Skeletal muscle satellite cell (primary cell): ENCODE data around the gene DDX4.

ENCODE experiments used
- H3K27me3 ChIP-seq: 2 replicates; pipeline ENCODE4 v1.7.0; 2013; ENCODE audit warnings: low read length; ENCODE audit not compliant: control insufficient read depth, insufficient read depth
- H3K36me3 ChIP-seq: 2 replicates; pipeline ENCODE4 v1.7.0; 2013; ENCODE audit warnings: mild to moderate bottlenecking, control low read depth, low read length; ENCODE audit not compliant: insufficient read depth
- H3K4me1 ChIP-seq: 2 replicates; pipeline ENCODE4 v1.7.0; 2013; ENCODE audit warnings: low read length; ENCODE audit not compliant: control insufficient read depth, insufficient read depth
- H3K4me2 ChIP-seq: 2 replicates; pipeline ENCODE4 v1.7.0; 2013; ENCODE audit warnings: mild to moderate bottlenecking, low read length
- H3K4me3 ChIP-seq: 2 replicates; pipeline ENCODE4 v1.7.0; 2013; ENCODE audit warnings: low read length
- H3K9ac ChIP-seq: 2 replicates; pipeline ENCODE4 v1.7.0; 2013; ENCODE audit warnings: mild to moderate bottlenecking, low read depth, low read length, moderate library complexity
- H3K9me3 ChIP-seq: replicated peaks from 2 replicates; pipeline ENCODE4 v1.7.0; 2013; ENCODE audit warnings: mild to moderate bottlenecking, control low read depth, low read length

The DDX4 gene

DNA sequence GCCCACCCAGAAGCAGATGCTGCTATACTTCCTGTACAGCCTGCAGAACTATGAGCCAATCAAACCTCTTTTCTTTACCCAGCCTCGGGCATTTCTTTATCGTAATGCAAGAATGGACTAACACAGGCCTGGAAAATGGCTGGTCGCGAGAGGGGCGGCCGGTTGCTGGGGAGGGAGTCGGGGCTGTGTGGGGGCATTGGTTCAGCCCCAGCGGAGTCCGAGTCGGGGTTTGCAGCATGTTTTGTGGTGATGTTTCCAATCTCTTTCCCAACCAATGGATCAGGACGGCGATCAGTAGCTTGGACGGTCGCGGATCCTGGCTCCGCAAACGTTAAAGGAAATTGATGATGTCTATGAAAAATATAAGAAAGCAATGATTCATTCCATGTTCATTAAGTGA lies 94.6 kb downstream of the DDX4 start:
- no peak overlapping the region for H3K9ac ChIP-seq
- H3K27me3 ChIP-seq: no peaks in the 10 kb centered on the region
- H3K36me3 ChIP-seq: no peaks in the 10 kb centered on the region

DNA sequence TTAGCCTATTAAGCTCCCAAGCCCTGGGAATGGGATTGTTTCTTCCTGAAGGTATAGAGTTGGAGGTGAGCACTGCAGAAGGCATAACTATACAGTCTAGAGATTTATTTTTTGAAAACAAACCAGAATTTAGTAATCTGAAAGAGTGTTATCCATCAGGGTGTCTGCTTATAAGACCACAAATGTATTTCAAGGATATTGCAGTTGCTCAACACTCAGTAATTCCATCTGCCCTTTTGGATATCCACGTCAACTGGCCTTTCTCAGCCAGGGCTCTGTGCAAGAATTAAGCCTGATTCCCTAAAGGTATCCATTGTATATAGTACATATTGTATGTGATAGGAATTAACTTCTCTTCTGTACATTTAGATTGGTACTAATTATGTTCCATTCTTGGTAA lies 98.3 kb downstream of the DDX4 start:
- Histone ChIP-seq H3K9ac (no peak overlapping the region), H3K9me3 (no peaks in the 10 kb centered on the region), H3K4me3 (no peak overlapping the region), H3K4me1 (no peaks in the 10 kb centered on the region), H3K4me2 (no peak overlapping the region), H3K36me3 (no peaks in the 10 kb centered on the region), H3K27me3 (no peaks in the 10 kb centered on the region)

More for the DNA sequence above, 94.6 kb downstream of the DDX4 start:
- Histone ChIP-seq H3K4me1 (no peaks in the 10 kb centered on the region), H3K4me2 (no peak overlapping the region), H3K4me3 (no peak overlapping the region), H3K9me3 (no peaks in the 10 kb centered on the region)

DNA sequence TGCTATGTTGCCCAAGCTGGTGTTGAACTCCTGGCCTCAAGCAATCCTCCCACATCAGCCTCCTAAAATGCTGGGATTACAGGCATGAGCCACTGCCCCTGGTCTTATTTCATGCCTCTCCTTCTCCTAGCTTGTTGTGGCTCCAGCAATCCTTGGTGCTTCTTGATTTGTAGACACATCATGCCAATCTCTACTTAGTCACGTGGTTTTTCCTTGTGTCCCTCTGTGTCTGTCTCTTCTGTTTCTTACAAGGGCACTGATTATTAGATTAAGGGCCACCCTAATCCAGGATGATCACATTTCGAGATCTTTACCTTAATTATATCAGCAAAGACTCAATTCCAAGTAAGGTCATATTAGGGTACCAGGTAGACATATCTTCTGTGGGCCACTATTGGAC lies 104.1 kb downstream of the DDX4 start:
- Histone ChIP-seq H3K36me3 (no peaks in the 10 kb centered on the region), H3K9me3 (no peaks in the 10 kb centered on the region), H3K4me3 (no peak overlapping the region), H3K9ac (no peak overlapping the region), H3K4me1 (no peaks in the 10 kb centered on the region), H3K27me3 (no peaks in the 10 kb centered on the region), H3K4me2 (no peak overlapping the region)

DNA sequence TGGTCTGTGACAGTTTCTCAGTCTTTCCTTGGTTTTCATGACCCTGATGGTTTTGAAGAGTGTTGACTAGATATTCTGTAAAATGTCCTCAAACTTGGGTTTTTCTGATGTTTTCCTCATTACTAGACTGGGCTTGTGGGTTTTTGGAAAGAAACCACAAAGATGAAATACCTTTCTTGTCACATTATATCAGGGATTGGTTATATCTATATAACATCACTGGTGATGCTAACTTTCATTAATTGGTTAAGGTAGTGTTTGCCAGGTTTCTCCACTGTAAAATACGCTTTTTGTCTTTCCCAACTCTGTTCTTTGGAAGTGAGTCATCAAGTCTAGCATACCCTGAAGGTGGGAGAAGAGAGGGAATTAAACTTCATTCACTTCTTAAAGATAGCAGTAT lies 110.0 kb downstream of the DDX4 start:
- no peak overlapping the region for H3K4me2 ChIP-seq
- no peak overlapping the region for H3K9ac ChIP-seq
- H3K36me3 ChIP-seq: no peaks in the 10 kb centered on the region
- no peaks in the 10 kb centered on the region for H3K27me3 ChIP-seq
- H3K4me3 ChIP-seq: no peak overlapping the region
- H3K4me1 ChIP-seq: peaks cover 25% of the 10 kb centered on the region
- H3K9me3 ChIP-seq: no peaks in the 10 kb centered on the region

DNA sequence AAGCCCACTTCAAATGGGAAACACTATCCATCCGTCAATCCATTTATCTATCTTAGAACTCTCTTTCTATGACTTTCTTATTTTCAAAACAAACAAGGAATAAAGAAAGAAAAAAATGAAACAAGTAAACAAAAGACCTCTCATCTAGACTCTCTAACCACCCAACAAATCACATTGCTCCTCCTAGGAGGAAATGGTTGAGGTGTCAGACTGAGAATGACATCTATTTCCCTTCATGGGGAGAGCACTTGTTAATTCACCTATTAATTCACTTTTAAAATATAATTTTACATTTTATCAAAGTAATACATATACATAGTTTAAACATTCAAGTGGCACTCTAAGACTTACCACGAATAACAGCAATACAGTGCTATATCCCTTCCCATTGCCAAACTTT lies 110.9 kb downstream of the DDX4 start:
- Histone ChIP-seq H3K36me3 (no peaks in the 10 kb centered on the region), H3K27me3 (no peaks in the 10 kb centered on the region), H3K9me3 (no peaks in the 10 kb centered on the region), H3K4me1 (peaks cover 35% of the 10 kb centered on the region), H3K9ac (no peak overlapping the region), H3K4me3 (no peak overlapping the region), H3K4me2 (no peak overlapping the region)

DNA sequence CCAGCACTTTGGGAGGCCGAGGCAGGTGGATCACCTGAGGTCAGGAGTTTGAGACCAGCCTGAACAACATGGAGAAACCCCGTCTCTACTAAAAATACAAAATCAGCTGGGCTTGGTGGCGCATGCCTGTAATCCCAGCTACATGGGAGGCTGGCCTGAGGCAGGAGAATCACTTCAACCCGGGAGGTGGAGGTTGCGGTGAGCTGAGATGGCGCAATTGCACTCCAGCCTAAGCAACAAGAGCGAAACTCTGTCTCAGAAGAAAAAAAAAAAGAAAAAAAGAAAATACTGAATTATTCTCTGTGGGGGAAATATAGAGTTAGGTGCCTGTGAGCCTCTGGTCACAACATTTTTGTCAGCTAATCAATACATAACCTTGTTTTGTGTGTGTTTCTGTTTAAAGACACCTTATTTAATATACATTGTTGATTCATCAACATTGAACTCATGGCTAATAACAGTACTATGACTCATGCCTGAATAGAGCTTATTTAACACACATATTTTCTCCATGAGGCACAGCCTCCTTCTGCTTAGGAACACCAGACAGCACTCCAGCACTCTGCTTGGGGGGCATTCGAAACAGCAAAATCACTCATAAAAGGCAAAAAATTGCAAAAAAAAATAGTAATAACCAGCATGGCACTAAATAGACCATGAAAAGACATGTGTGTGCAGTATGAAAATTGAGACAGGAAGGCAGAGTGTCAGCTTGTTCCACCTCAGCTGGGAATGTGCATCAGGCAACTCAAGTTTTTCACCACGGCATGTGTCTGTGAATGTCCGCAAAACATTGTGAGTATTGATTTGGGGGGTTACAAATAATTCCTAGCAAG lies 113.2 kb downstream of the DDX4 start, which contains the start of gene IL31RA:
Gene IL31RA (plus strand): TSS at position 519 of the 836 bp plus-strand sequence. CDS start 214 bp downstream, at position 733.
- Histone ChIP-seq H3K4me3 (peak within 1 kb of the TSS; percentile 58), H3K36me3 (no peaks in the 10 kb centered on the region), H3K9ac (peak within 1 kb of the TSS; percentile 41), H3K4me1 (peaks cover 48% of the 10 kb centered on the region), H3K9me3 (no peaks in the 10 kb centered on the region), H3K4me2 (peak within 1 kb of the TSS; percentile 75), H3K27me3 (no peaks in the 10 kb centered on the region)

DNA sequence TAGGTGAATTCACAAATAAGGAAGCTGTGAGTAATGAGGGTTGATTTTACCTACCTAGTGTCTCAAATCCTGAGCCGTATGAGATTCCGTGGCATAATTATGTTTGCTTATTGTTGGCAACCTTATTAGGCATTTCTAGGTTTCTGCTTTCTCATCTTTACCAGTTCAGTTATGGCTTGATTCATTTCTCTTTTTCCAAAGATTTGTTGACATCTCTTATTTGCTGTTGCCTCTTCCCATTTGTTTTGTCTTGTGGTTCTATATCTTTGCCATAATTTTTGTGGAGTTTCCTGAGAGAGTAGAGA lies 113.8 kb downstream of the DDX4 start:
- H3K9me3 ChIP-seq: no peaks in the 10 kb centered on the region
- no peaks in the 10 kb centered on the region for H3K27me3 ChIP-seq
- H3K4me2 ChIP-seq: peak overlapping the region; percentile 75
- H3K4me1 ChIP-seq: peaks cover 48% of the 10 kb centered on the region
- H3K36me3 ChIP-seq: no peaks in the 10 kb centered on the region
- peak overlapping the region; percentile 41 for H3K9ac ChIP-seq
- H3K4me3 ChIP-seq: peak overlapping the region; percentile 58

DNA sequence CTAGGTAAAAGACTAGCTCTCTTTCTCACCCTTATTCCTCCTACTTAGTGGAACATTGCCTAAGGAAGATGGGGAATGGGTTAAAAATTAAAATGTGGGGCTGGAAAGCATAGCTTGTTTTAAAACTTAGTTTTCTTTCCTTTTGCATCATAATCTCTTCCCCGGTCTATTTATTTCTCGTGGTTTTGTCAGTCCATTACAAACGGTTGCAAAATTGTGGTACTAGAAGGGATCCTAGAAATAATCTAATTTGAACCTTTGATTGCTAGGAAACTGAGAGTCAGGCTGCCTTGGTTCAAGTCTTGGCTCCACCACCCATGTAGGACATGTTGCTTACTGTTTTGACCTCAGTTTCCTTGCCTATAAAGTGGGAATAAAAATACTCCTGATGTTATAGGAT lies 114.6 kb downstream of the DDX4 start:
- no peak overlapping the region for H3K9ac ChIP-seq
- no peaks in the 10 kb centered on the region for H3K9me3 ChIP-seq
- no peaks in the 10 kb centered on the region for H3K27me3 ChIP-seq
- H3K4me3 ChIP-seq: no peak overlapping the region
- no peaks in the 10 kb centered on the region for H3K36me3 ChIP-seq
- peaks cover 48% of the 10 kb centered on the region for H3K4me1 ChIP-seq
- peak overlapping the region; percentile 40 for H3K4me2 ChIP-seq

DNA sequence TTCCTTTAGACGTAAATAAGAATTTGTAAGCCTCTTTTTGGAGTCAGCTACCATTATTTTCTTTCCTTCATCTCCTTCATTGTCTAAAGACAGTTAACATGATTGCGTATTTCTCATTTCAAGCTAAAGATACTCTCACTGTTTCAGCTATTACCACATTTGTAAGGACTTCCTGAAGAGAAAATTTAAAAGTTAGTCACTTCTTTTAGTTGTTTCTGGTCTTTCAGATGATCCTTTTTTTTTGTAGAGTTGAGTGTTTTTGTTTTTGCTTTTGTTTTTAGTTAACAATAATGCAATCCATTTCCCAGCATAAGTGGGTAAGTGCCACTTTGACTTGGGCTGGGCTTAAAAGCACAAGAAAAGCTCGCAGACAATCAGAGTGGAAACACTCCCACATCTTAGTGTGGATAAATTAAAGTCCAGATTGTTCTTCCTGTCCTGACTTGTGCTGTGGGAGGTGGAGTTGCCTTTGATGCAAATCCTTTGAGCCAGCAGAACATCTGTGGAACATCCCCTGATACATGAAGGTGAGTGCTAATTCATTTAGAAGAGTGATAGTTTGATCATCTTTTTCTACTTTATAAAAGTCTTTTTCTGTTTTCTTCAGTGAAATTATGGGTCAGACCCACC lies 115.3 kb downstream of the DDX4 start:
- H3K4me3 ChIP-seq: peak overlapping the region; percentile 15
- H3K27me3 ChIP-seq: no peaks in the 10 kb centered on the region
- H3K9ac ChIP-seq: no peak overlapping the region

DNA sequence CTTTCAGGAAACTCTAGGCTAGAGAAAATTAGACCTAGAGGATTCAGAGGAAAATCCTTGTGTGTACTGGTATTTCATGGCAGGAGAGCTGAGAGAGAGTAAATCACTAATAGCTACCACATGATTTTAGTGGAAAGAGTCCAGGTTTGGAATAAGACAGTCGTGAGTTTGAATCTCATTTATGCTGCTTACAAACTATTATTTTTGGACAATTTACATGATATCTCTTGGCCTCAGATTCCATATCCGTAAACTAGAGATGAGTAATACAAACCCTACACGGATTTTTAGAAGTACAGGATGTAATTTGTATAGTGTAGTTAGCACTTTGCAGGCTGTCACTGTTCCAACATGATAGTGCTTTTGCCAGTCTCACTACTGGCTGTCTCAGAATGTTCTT lies 116.0 kb downstream of the DDX4 start:
- Histone ChIP-seq H3K9me3 (no peaks in the 10 kb centered on the region), H3K9ac (no peak overlapping the region), H3K4me1 (peaks cover 40% of the 10 kb centered on the region), H3K36me3 (no peaks in the 10 kb centered on the region), H3K27me3 (no peaks in the 10 kb centered on the region), H3K4me2 (peak overlapping the region; percentile 40), H3K4me3 (peak overlapping the region; percentile 15)

More for the DNA sequence above, 115.3 kb downstream of the DDX4 start:
- Histone ChIP-seq H3K36me3 (no peaks in the 10 kb centered on the region), H3K9me3 (no peaks in the 10 kb centered on the region), H3K4me1 (peaks cover 44% of the 10 kb centered on the region), H3K4me2 (peak overlapping the region; percentile 40)

DNA sequence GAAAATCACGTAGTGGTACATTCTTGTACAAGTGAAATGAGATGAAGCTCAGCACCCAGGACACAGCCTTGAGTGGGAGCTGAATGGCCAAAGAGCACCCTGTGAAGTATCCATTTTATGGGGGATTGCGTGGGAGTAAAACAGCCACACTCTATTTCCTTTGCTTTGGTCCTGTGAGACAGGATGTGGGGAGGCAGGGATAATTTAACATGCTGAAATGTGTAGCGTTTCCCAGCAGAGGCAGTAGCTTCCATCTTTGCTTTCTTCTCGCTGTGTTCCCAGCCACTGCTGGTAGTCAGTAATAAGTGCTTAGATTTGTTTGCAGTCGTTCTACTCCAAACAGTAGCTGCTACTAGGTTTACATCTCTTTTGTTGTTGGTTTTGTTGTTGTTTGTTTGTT lies 117.6 kb downstream of the DDX4 start:
- Histone ChIP-seq H3K9me3 (no peaks in the 10 kb centered on the region), H3K4me3 (no peak overlapping the region), H3K36me3 (no peaks in the 10 kb centered on the region), H3K9ac (no peak overlapping the region), H3K27me3 (no peaks in the 10 kb centered on the region), H3K4me2 (no peak overlapping the region), H3K4me1 (peaks cover 29% of the 10 kb centered on the region)
